Stimulated activated memory B cell treated with anti-CD40 and anti-IgM and Interleukin-4, amounts not matched to agents 10 μg/mL and 1 μg/mL and 100 μg/mL, for 72 hours (primary cell): ENCODE data around the gene BOLA3.
A peak's percentile ranks its signal among the peaks of the same experiment; 100 is the strongest.
"Not testable (repeated sequence)": the region's sequence is repeated elsewhere in the genome, so short reads cannot be mapped to it uniquely, and the experiment has no call there.

Experiments used
- ATAC-seq: fragments of 150-1000 bp; cut with Tn5 transposase; 2 replicates; pipeline ENCODE4 v1.10.0; 2021
- H3K27ac Mint-ChIP-seq: one replicate; pipeline ENCODE4 v1.8.0; 2022; ENCODE audit warnings: mild to moderate bottlenecking, mixed read lengths
- H3K27me3 Mint-ChIP-seq: one replicate; pipeline ENCODE4 v1.8.0; 2022; ENCODE audit warnings: mixed read lengths
- H3K36me3 Mint-ChIP-seq: one replicate; pipeline ENCODE4 v1.8.0; 2022; ENCODE audit warnings: mixed read lengths
- H3K4me1 Mint-ChIP-seq: one replicate; pipeline ENCODE4 v1.8.0; 2022; ENCODE audit warnings: mixed read lengths
- H3K4me3 Mint-ChIP-seq: one replicate; pipeline ENCODE4 v1.8.0; 2022; ENCODE audit warnings: mild to moderate bottlenecking, moderate library complexity, mixed read lengths
- H3K9me3 Mint-ChIP-seq: one replicate; pipeline ENCODE4 v1.8.0; 2022; ENCODE audit warnings: mixed read lengths

BOLA3 gene, protein sequence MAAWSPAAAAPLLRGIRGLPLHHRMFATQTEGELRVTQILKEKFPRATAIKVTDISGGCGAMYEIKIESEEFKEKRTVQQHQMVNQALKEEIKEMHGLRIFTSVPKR

DNA sequence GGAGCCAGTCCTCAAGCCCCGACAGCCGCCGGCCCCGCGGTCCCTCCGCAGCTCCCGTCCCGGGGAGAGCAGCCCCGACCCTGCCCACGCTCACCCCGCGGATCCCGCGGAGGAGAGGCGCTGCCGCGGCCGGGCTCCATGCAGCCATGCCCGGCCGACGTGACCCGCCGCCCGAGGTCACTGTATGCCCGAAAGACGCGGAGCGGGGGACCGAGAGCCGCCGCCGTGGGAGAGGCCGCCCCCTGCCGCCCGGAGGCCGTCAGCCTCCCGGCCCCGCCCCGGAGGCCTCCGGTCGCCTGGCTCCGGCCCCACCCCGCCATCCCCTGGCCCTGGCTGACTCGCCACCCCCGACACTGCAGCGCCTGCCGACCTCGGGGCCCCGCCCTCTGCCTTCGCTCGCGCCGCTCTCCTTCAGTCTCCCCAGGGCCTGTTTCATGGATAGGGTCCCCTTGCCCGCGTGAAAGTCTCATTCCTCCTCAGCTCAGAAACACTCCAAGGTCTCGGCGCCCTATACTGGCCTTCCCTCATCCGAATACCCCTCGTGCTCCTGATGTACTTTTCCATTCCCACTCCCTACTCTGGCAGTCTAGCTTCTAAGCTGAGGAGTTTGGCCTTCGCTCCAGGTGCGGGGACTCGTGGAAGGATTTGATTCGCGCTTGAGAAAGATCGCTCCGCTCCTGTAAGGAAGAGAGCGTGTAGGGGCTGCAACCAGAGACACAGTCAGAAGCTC lies at the start of gene BOLA3:
Gene BOLA3 (minus strand): TSS at position 186 of the 730 bp plus-strand sequence. CDS start 38 bp downstream, at position 148.
- H3K4me3 Mint-ChIP-seq: no peak within 1 kb of the TSS
- no peaks in the 10 kb centered on the region for H3K36me3 Mint-ChIP-seq
- peak; percentile 97 for ATAC-seq
- no peaks in the 10 kb centered on the region for H3K27me3 Mint-ChIP-seq
- peaks cover 9% of the 10 kb centered on the region for H3K4me1 Mint-ChIP-seq
- H3K27ac Mint-ChIP-seq: no peak within 1 kb of the TSS
- H3K9me3 Mint-ChIP-seq: no peaks in the 10 kb centered on the region

DNA sequence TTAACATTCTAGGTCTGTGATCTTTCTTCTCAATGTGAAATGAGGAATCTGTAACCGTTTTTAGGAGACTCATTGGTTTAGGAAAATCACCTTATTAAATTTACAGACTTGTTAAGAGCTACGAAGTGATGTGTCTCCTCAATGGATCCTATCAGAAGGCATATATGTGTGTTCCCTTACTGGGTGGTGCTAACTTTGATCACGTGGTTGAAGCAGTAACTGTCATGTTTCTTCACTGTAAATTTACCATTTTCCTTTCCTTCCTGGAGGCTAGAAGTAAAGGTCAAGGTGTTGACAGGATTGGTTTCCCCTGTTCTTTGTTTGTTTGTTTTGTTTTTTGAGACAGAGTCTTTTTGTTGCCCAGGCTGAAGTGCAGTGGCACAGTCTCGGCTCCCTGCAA lies 49.3 kb upstream of the BOLA3 start:
- ATAC-seq: no peak
- H3K4me1 Mint-ChIP-seq: peaks cover 40% of the 10 kb centered on the region
- no peaks in the 10 kb centered on the region for H3K9me3 Mint-ChIP-seq
- H3K36me3 Mint-ChIP-seq: peaks cover 13% of the 10 kb centered on the region
- H3K27ac Mint-ChIP-seq: no peak overlapping the region
- H3K27me3 Mint-ChIP-seq: no peaks in the 10 kb centered on the region
- no peak overlapping the region for H3K4me3 Mint-ChIP-seq

DNA sequence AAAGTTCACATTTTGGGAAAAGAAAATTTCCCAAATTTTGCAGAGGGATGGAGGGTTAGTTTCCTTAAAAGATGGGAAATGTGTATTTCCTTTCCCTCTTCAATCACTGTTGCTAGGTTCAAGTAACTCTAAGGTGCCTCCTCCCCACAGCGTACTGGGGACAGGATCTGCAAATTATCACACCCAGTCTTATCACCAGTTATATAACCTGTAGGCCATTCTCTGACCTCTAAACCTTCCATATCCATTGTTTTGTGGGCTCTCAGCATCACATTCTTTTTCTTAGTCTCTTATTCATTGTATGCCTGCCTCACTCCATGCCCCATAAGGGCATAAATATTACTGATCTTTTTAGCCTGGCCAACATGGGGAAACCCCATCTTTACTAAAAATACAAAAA lies 47.1 kb upstream of the BOLA3 start:
- peaks cover 20% of the 10 kb centered on the region for H3K4me1 Mint-ChIP-seq
- no peak overlapping the region for H3K4me3 Mint-ChIP-seq
- no peak for ATAC-seq
- no peak overlapping the region for H3K27ac Mint-ChIP-seq
- H3K9me3 Mint-ChIP-seq: no peaks in the 10 kb centered on the region
- H3K36me3 Mint-ChIP-seq: peaks cover 7% of the 10 kb centered on the region
- H3K27me3 Mint-ChIP-seq: no peaks in the 10 kb centered on the region

DNA sequence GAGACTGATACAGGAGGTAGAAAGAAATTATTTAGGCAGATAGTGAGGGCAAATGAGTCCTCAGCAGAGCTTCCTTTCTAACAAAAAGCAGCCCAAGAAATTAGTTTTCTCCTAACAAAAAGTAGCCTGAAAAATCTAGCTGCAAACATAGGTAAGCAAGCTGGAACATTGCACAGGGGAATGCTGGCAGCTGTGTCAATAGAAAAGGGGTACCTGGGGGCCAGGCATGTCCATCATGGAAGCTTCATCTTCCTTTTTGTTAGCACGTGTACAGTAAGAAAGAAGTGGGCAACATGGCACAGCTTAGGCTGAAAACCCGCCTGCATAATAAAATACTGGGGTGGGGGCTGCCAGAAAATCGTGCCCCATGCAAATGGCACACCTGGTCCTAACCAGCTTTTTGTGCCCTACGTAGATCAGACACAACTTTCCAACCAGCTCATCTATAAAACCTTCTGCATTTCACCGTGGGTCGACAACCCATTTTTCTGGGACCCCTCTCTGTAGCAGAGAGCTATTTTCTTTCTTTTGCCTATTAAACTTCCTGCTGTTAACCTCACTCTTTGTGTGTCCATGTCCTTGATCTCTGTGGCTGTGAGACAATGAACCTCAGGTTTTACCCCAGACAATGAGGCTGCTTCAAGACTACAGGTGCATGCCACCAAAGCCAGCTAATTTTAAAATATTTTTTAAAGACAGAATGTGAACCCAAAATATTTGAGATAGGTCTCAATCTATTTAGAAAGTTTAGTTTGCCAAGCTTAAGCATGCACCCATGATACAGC lies 44.1 kb upstream of the BOLA3 start:
- Mint-ChIP-seq H3K36me3 (no peaks in the 10 kb centered on the region), H3K9me3 (no peaks in the 10 kb centered on the region), H3K4me1 (peaks cover 17% of the 10 kb centered on the region), H3K27ac (no peak overlapping the region), H3K27me3 (no peaks in the 10 kb centered on the region), H3K4me3 (no peak overlapping the region)
- ATAC-seq: no peak

DNA sequence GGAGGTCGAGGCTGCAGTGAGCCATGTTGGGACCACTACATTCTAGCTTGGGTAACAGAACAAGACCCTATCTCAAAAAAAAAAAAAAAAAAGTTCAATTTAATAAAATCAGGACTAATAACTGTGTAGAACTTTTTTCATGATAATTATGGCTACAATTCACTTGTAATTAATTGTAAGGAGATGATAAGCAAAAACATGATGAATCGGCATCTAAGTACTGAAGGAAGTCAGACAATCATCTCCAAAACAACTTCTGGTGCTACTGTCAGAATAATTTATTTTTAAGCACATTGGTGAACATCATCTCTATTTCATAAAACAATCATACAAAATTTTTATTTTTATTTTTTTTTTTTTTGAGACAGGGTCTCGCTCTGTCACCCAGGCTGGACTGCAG lies 41.0 kb upstream of the BOLA3 start:
- Mint-ChIP-seq H3K4me3 (no peak overlapping the region), H3K4me1 (peaks cover 48% of the 10 kb centered on the region), H3K27ac (no peak overlapping the region), H3K36me3 (no peaks in the 10 kb centered on the region), H3K27me3 (no peaks in the 10 kb centered on the region), H3K9me3 (no peaks in the 10 kb centered on the region)
- ATAC-seq: no peak

DNA sequence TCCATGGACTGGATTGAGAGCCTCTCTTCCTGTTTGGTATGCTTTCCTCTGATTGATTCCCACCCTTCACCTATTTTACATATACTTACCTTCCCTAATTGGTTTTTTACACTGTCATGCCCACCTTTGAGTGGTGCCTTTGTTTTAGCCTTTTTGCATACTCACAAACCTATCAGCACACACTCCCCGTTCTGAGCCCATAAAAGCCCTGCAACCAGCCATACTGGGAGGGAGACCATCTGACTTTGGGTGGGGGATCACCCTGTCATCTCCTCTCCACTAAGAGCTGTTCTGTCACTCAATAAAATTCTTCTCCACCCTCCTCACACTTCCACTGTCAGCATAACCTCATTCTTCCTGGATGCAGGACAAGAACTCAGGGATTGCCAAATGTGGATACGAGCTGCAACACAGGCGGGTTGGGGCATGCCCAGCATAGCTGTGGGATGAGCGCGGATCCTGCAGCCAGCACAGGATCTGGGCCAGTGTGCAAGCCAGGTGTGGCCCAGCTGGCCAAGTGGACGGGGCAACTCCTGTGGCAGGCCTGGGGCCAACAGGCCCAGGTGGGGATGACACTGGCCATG lies 40.4 kb upstream of the BOLA3 start:
- Mint-ChIP-seq H3K27ac (peak overlapping the region; percentile 99), H3K27me3 (no peaks in the 10 kb centered on the region), H3K4me1 (peaks cover 50% of the 10 kb centered on the region), H3K36me3 (no peaks in the 10 kb centered on the region), H3K9me3 (no peaks in the 10 kb centered on the region), H3K4me3 (no peak overlapping the region)
- no peak for ATAC-seq

DNA sequence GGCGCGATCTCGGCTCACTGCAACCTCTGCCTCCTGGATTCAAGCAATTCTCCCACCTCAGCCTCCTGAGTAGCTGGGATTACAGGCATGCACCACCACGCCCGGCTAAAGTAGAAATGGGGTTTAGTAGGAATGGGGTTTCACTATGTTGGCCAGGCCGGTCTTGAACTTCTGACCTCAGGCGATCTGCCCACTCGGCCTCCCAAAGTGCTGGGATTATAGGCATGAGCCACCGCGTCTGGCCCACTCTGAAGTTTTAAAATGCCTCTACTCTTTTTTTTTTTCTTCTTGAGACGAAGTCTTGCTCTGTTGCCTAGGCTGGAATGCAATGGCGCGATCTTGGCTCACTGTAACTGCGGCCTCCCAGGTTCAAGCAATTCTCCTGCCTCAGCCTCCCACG lies 39.0 kb upstream of the BOLA3 start:
- Mint-ChIP-seq H3K4me1 (peaks cover 60% of the 10 kb centered on the region), H3K27ac (peak overlapping the region; percentile 99)
- not testable (repeated sequence) for ATAC-seq, H3K9me3 Mint-ChIP-seq, H3K36me3 Mint-ChIP-seq, H3K27me3 Mint-ChIP-seq, H3K4me3 Mint-ChIP-seq

DNA sequence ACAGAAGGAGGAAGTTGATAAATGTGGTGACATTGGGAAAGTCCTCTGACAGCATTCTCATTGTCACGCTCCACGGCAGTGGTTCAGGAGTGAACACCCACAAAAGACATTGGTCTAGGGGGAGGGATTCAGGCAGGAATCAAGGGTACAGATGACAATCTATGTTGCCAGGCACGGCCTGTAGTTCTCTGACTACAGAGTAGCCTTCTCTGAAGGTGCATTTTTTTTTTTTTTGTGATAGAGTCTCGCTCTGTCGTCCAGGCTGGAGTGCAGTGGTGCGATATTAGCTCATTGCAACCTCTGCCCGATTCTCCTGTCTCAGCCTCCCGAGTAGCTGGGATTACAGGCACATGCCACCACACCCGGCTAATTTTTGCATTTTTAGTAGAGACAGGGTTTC lies 38.3 kb upstream of the BOLA3 start:
- H3K36me3 Mint-ChIP-seq: no peaks in the 10 kb centered on the region
- peak overlapping the region; percentile 70 for H3K4me3 Mint-ChIP-seq
- H3K27me3 Mint-ChIP-seq: no peaks in the 10 kb centered on the region
- peak; percentile 90 for ATAC-seq
- H3K4me1 Mint-ChIP-seq: peaks cover 63% of the 10 kb centered on the region
- H3K9me3 Mint-ChIP-seq: no peaks in the 10 kb centered on the region
- peak overlapping the region; percentile 99 for H3K27ac Mint-ChIP-seq

DNA sequence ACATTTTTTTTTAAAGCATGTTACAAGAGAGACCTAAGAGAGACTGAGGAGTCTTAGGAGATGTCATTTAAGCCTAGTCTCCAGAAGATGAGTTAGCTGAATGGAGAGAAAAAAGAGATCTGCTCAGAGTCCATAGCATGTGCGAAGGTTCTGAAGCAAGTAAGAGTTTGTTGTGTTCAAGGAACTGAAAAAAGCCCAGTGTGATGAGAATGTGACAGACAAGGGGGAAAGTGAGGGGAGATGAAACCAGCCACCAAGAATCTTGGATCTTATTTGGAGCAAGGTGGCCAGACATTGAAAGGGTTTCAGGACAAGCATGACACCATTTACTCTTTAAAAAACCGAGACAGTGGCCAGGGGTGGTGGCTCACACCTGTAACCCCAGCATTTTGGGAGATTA lies 36.2 kb upstream of the BOLA3 start:
- H3K9me3 Mint-ChIP-seq: no peaks in the 10 kb centered on the region
- no peaks in the 10 kb centered on the region for H3K27me3 Mint-ChIP-seq
- no peak overlapping the region for H3K4me3 Mint-ChIP-seq
- no peaks in the 10 kb centered on the region for H3K36me3 Mint-ChIP-seq
- H3K27ac Mint-ChIP-seq: peak overlapping the region; percentile 99
- peaks cover 61% of the 10 kb centered on the region for H3K4me1 Mint-ChIP-seq
- ATAC-seq: no peak

DNA sequence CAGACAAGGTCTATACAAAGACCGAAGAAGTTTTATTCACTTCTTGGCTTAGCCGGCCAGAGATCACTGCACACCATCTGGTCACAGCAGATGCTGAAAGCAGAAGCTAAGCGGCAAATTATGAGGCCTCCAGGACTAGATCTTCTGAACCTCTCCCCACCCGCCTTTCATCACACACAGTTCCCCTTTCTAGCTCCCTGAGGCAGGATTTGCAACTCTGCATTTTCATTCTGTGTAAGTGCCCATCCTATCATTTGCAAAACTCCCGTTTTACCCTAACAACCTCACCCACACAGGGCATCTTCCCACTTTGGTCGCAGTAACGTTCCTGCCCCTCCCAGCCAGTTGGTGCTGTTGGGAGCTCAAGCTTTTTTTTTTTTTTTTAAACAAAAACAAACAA lies 34.0 kb upstream of the BOLA3 start:
- Mint-ChIP-seq H3K9me3 (no peaks in the 10 kb centered on the region), H3K36me3 (peaks cover 7% of the 10 kb centered on the region), H3K27ac (peak overlapping the region; percentile 99), H3K4me3 (peak overlapping the region; percentile 65), H3K27me3 (no peaks in the 10 kb centered on the region), H3K4me1 (peaks cover 56% of the 10 kb centered on the region)
- peak; percentile 69 for ATAC-seq

DNA sequence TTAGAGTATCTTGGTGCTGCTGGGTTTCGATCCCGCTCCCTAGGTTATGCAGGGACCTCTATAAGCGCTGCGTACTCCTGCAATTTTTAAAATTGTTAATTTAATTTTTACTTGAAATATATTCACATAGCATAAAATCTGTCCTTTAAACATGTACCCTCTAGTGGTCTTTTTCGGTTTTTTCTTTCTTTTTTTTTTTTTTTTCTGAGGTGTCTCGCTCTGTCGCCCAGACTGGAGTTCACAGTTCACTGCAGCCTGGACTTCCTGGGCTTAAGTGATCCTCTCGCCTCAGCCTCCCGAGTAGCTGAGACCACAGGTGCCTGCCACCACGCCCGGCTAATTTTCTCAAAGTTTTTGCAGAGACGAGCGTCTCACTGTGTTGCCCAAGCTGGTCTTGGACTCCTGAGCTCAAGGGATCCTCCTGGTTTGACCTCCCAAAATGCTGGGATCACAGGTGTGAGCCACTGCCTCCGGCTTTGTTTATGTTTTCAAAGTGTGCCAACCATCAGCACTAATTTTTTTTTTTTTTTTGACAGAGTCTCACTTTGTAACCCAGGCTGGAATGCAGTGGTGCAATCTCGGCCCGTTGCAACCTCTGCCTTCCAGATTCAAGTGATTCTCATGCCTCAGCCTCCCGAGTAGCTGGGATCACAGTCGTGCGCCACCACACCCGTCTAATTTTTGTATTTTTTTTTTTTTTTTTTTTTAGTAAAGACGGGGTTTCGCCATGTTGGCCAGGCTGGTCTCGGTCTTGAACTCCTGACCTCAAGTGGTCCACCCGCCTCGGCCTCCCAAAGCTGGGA lies 31.6 kb upstream of the BOLA3 start:
- Mint-ChIP-seq H3K4me3 (peak overlapping the region; percentile 85), H3K9me3 (no peaks in the 10 kb centered on the region), H3K27me3 (no peaks in the 10 kb centered on the region), H3K36me3 (peaks cover 28% of the 10 kb centered on the region), H3K4me1 (peaks cover 55% of the 10 kb centered on the region), H3K27ac (peak overlapping the region; percentile 98)
- ATAC-seq: peak; percentile 18

DNA sequence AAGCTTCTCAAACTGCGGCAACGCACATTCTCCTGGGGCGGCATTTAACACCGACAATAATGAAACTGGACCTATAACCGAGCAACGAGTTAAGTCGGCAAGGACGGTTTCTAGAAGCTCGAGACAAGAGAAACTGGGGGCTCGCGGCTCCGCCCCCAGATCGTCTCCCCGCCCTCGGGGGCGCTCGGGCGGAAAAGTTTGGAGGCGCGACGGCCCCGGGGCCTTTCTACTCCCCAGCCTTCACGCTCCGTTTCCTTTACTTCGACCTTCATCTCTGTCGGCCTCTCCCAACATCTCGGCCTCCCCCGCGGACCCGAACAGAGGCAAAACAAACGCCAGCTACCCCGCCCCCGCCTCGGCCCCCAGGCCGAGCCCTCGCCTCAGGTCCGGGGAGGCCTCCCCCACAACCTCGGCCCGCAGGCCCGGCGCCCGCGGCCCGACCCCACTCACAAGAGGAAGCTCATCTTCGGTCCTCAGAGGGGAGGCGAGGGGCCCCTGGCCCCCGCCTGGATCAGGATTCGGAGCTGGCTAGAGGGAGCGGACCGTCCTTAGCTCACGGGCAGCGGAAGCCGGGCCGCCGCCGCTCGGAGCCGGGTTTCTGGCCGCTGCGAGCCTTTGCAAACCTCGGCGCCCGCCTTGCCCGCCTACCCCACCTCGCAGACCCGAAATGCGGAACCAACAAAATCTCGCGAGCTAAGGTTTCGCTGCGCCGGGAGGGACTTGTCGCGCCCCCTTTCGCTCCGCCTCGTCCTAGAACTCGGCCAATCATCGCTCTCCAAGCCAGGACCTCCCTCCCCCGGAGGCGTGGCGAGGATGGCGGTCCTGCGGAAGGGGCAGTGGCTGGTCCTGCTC lies 30.7 kb upstream of the BOLA3 start, which contains the start of gene MOB1A:
Gene MOB1A (minus strand): TSS at position 669 of the 852 bp plus-strand sequence. CDS start 205 bp downstream, at position 464.
- Mint-ChIP-seq H3K4me1 (peaks cover 50% of the 10 kb centered on the region), H3K9me3 (no peaks in the 10 kb centered on the region), H3K36me3 (peaks cover 29% of the 10 kb centered on the region), H3K4me3 (peak within 1 kb of the TSS; percentile 85), H3K27me3 (no peaks in the 10 kb centered on the region), H3K27ac (peak within 1 kb of the TSS; percentile 98)
- peak; percentile 94 for ATAC-seq

DNA sequence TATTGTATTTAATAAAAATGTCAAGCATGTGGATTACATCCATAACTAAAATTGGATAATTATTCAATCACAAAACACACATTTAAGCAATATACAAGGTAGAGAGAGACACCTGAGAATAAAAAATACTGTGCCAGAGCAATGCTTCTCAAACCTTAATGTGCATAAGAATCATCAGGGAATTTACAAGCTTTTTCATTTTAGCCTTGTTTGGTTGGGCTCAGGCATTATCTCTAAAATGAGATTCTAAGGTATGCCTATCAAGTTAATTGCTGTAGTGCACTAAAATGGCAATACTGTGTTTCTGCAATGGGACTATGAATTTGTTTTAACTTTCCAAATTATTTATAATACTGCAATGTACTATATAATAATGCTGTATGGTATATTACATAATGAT lies 30.0 kb upstream of the BOLA3 start:
- ATAC-seq: no peak
- Mint-ChIP-seq H3K4me1 (peaks cover 56% of the 10 kb centered on the region), H3K36me3 (peaks cover 34% of the 10 kb centered on the region), H3K27me3 (no peaks in the 10 kb centered on the region), H3K27ac (peak overlapping the region; percentile 98), H3K9me3 (no peaks in the 10 kb centered on the region), H3K4me3 (peak overlapping the region; percentile 85)

DNA sequence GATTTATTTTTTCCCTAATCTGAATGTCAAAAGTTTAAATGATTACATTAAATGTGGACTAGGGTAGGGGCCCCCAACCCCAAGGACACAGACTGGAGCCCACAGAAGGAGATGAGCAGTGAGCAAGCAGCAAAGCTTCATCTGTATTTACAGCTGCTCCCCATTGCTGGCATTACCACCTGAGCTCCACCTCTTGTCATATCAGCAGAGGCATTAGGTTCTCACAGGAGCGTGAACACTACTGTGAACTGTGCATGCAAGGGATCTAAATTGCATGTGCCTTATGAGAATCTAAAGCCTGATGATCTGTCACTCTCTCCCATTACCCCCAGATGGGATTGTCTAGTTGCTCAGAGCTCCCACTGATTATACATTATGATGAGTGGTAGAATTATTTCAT lies 27.2 kb upstream of the BOLA3 start:
- Mint-ChIP-seq H3K4me3 (peak overlapping the region; percentile 83), H3K27ac (peak overlapping the region; percentile 98), H3K9me3 (no peaks in the 10 kb centered on the region), H3K4me1 (peaks cover 54% of the 10 kb centered on the region), H3K27me3 (no peaks in the 10 kb centered on the region), H3K36me3 (peaks cover 51% of the 10 kb centered on the region)
- no peak for ATAC-seq
